Right forelimb (tissue), 1 donor: ENCODE results near the gene C22orf23.

Experiments used
- DNase-seq: peaks from one replicate; pipeline ENCODE4 v3.0.0-alpha.2; 2018

The C22orf23 gene

GRCh38 chr22:37953437-37954179 is at the start of gene C22orf23, which contains the start of gene POLR2F:
Gene C22orf23, minus strand, starts transcription at chr22:37953601. Its CDS starts 452 bp downstream, at chr22:37953149.
Gene POLR2F, plus strand, starts transcription at chr22:37953699. Its CDS starts 89 bp downstream, at chr22:37953788.
- peak; percentile 96 for DNase-seq

DNA sequence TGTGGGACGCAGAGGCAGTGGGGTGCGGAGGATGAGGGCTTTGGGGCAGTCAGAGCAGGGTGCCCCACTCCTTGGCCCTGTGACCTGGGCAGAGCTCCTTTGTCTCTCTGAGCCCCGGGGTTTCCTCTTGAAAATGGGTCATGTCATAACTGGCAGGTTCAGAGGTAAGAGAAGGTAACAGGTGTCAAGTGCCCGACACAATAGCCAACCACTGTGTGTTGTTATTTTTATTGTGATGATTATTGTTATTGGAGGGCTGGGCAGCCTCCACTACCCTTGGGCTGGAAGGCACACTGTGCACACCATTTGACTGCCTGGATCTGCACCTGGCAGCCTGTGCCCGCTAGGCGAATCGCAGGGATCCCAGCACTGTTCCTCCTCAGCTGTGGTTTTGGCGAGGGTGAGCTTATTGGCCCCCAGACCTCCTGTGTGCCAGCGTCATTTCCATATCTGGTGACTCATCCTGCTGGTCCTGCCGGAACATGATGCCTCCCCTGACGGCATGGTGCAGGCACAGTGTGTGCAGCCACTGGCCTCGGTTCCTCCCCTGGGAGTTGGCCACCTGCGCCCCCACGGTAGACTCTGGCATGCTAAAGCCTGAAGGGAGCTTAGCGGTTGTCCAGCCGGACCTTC is 46.4 kb upstream of the C22orf23 start:
- DNase-seq, result no peak

DNA sequence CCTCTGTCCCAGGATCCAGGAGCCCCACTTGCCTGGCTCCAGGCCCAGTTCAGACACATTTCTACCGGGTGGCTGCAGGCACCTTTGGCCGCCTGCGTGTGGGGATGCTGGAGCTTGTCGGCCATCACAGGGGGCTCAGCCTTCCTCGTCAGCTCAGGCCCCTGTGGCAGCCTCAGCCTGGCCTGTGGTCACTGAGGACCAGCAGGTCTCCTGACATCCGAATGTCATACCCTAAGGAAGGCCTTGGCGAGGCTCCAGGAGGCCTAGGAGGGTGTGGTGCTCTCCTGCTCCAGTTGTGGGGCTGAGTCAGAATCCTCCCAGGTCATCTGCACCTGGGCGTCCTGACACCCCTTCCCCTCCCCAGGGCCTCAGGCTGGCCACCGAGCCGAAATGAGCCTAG is 45.8 kb upstream of the C22orf23 start:
- no peak for DNase-seq

DNA sequence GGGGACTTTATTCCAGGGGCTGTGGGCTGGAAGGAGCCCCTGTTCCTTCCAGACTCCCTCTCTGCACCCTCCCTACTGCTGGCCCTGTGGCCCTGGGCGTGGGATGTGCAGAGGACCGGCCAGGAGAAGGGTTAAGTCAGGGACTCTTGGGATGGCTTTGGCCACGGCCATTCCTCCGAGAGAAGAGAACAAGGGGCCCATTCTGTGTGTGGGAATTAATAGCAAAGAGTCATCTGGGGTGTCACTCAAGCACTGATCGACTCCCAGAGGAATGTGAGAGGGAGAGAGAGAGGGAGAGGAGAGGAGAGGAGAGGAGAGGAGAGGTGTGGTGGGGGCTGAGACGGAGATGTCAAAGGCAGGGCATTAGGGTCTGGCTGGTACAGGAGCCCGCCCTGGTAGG is 45.1 kb upstream of the C22orf23 start:
- no peak for DNase-seq

DNA sequence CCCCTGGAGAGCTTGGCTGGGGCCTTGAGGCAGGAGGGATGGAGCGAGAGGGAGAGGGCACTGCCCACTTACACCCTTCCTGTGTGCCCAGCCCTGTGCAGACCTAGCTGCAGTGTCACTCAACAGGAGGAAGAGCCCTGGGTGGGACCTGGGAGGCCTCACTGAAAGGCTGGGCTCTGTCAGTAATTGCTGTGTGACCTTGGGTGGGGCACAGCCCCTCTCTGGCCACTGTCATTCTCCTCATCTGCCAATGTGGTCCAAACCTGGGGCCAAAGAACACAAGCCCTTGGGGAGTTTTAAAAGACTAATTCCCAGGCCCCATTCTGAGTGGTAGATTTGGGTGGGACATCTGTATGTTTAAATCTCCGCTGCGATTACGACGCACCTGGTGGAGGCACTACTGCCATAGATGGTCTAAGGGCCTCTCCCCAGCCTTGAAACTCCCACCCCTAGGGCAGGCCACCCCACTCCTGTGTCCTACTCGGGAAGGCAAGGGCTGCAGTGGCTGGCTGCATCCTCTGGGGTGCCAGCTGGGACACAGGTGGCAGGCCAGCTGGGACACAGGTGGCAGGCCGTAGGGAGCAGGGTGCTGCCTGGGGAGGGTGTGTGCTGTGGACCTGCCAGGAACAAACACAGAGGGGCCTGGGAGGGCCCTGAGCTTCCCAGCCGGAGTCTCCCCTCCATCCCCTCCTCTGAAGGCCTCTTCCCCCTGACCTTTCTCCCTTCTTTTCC is 43.3 kb upstream of the C22orf23 start:
- DNase-seq, result no peak

DNA sequence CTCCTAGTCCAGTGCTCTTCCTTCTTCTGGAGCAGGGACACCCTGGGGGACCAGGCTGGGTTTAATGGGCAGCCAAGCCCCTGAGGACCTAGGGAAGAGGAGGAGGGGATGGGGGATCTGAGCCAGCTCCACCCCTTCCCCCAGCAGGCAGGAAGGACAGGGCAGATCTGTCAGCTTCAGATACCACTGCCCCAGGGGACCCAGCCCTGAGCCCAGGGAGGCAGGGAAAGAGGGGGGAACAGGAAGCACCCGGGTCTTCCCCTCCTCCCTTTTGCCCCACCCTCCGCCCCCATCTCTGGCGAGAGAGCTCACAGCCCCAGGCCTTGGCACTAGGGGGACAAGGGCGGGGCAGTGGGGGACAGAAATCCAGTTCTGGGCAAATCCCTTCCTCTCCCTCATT is 42.7 kb upstream of the C22orf23 start:
- no peak for DNase-seq

DNA sequence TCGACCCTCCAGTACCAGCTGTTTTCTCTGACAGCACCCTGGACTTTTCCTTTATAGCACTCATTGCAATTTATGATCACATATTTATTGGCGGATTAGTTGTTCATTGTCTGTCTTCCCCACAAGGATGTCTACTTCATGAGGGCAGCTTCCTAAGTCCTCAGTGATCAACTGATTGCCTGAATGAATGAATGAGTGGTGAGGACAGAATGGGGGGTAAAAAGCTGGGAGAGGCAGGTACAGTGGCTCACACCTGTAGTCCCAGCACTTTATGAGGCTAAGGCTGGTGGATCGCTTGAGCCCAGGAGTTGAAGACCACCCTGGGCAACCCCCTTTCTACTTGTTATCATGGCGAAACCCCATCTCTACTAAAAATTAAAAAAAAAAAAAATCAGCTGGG is 42.1 kb upstream of the C22orf23 start:
- DNase-seq, result no peak

DNA sequence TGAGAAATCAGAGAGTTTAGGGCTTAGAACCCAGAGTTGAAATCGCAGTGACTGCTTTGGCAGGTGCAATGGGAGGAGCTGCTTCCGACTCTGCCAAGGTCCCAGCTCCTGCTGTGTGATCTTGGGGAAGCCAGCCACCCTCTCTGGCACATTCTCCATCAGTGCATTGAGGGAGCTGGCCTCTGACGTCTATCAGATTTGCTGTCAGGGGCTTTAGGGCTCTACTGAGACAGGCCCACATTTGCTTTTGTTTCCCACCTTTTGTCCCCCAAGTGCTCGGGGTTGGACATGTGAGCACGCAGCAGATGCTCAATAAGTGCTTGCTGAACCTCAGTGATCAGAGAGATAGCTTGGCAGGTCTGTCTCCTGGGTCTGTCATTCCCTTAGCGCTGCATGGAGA is 41.6 kb upstream of the C22orf23 start:
- no peak for DNase-seq

GRCh38 chr22:37994049-37994448 is 40.6 kb upstream of the C22orf23 start:
- DNase-seq, result no peak

- DNase-seq, result no peak
Observed at GRCh38 chr22:37991731-37992442, 38.5 kb upstream of the C22orf23 start.

- no peak for DNase-seq
Observed at GRCh38 chr22:37990862-37991261, 37.5 kb upstream of the C22orf23 start.

DNA sequence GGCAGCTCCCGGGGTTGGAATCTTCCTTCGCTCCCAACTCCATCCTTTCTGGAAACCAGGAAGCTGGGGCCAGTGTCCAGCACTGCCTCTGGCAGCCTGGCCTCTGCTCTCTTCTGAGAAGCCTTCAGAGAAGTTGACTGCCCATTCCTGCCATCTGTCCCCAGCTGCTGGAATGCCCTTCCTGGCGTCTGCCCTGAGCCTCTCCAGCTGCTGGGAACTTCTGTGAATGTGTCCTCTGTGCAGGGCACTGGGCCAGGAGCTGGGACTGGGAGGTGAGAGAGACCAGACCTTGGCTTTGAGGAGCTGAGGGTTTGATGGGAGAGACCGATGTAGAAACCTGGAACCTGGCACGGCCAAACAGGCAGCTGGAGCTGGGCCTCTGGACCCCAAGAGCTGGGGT is 36.9 kb upstream of the C22orf23 start:
- no peak for DNase-seq

GRCh38 chr22:37989146-37990045 is 36.0 kb upstream of the C22orf23 start:
- no peak for DNase-seq

DNA sequence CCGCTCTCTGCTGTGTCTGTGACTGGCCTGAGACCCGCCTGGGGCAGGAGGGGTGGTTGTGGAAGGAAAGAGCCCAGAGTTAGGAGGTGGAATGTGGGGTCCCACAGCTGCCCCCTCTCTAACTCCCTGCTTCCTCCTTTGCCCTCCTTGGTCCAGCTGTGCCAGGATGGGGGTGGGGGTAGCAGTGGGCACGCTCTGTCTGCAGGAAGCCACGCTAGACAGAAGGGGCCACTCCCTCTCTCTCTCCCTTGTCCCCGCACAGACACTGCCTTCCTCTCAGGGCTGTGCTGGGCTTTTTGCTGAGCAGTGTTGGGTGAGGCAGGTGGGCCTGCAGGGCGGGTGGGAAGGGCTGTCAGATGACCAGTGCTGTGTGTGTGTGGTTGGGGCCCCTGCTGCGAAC is 33.0 kb upstream of the C22orf23 start:
- no peak for DNase-seq

DNA sequence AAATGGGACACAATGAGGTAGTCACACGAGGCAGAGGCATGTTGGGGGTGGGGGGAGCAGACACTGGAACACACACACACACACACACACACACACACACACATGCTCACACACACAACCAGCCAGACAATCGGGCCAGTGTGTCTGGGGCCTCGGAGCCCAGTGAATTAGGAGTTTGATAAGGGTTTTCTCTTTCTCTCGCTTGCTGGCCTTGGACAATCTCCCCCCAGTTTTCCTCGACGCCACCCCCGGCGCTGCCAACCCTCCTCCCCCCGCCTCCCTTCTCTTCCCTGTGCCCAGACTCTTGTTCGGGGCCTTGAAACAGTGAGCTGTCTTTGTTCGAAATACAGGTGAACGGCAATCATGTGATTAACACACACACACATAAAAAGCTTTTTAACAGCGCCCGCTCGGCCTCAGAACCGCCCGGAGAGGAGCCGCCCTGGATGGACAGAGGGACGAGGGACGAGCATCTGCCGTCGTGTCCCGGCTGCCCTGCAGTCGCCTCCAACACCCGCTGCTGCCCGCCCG is 32.4 kb upstream of the C22orf23 start:
- DNase-seq, result no peak

DNA sequence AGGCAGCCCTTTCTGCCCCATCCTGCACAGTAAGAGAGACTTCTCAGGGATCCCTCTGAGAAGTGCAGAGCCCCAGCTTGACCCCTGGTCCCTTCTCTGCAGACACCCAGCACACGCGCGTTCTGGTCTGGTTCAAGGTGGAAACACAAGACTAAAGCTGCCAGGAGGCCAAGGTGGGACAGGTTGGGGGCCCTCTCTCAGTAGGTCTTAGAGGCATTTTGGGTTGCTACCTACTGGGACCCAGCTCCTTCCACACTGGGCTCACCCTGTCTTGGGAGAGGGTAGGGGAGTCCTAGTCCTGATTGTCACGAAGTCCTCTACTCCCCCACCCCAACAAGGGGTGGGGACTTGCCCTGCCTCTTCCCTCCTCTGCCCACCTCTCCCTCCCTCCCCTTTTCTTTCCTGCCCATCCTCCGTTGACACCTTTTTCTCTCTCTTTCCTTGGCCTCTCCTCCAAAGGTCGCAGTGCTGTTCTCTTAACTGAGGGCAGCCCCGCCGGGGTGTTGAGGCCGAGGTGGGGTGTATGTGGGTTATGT is 31.7 kb upstream of the C22orf23 start:
- no peak for DNase-seq

DNA sequence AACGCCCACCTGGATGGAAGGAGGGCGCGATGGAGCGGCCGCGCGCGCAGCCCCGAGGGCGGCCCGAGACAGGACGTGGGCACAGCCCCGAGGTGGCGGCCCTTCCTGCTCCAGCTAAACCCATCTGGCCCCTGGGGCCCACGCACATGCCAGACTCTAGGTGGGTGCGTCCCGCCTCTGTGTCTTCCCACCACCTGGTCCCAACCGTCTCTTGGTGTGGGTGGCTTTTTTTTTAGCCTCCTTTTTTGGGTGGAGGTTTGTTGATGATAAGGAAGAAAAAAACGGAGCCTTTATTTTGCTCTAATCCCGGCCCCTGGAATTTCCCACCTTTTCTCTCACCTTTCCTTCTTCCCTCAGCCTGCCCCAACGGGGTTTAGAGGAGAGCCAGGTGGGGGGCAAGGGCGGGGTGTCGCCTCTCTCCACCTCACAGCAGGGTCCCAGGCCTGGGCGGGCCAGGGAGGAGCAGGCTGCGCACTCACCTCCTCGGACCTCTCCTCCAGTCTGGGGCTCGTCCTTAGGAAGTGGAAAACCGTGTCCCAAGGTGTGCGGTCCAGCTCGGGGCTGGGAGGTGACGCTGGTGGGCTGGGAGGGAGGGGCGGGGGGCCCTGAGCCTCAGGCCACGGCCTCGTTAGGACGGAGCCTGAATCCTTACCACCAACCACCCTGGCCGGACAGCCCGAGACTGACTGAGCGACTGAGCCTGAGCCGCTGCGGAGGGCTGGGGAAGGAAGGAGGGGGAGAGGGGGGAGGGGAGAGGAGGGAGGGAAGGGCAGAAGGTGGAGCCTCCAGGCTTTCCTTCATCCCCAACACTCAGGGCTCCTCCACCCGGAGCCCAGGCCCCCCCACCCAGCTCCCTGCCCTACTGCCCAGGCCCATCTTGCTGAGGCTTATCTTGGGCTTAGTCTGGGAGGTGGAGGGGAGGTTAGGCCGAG is 30.7 kb upstream of the C22orf23 start, which contains the start of gene SOX10:
SOX10 (minus strand) TSS at position 696 of the 932 bp plus-strand sequence. CDS start 771 bp downstream, outside the sequence.
- DNase-seq, result no peak

DNA sequence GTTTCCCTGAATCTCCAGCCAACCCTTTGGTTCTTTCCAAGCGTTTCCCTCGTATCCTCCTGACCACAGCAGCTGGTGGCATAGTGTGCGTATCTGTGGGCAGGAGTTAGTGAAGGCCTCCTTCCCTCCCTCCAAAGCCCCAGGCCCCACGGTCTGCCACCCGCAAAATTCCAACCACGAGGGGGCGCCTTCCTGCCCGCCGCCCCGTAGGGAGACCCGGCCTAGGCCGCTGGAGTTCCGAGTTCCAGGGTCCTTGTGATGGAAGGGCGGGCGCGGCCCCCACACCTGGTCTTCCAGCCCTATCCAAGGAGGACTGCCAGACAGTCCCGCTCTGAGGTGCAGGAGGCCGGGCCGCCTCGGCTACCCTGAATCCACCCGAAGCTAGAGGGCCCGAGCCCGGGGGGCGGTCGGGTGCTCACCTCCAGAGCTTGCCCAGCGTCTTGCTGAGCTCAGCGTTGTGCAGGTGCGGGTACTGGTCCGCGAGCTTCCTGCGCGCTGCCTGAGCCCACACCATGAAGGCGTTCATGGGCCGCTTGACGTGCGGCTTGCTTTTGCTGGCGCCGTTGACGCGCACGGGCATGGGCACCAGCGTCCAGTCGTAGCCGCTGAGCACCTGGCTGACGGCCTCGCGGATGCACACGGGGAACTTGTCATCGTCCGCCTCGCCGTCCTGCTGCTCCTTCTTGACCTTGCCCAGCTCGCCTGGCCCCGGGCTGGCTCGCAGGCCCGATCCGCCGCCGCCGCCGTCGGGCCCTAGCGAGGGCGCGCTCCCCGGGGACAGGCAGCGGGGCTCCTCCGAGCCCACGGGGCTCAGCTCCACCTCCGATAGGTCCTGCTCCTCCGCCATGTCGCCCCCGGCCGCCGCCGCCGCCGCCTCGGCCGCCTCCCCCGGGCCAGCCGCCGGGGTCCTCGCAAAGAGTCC is 29.8 kb upstream of the C22orf23 start:
- no peak for DNase-seq
